ENCODE results near the gene PGBD5. TPM values are rescaled to one million over a fixed set of nuclear protein-coding genes. Genes with fewer than 3 reads are reported as not detected.
A peak's percentile ranks its signal among the peaks of the same experiment; 100 is the strongest.

PGBD5 gene
- total and polyA plus RNA-seq, 9 of the 15 experiments (the other 6 are each of a cell fraction or from before 2014, with no cell fraction given), result under 0.01 to 0.40 (median 0.10) TPM; not detected in 3

DNA sequence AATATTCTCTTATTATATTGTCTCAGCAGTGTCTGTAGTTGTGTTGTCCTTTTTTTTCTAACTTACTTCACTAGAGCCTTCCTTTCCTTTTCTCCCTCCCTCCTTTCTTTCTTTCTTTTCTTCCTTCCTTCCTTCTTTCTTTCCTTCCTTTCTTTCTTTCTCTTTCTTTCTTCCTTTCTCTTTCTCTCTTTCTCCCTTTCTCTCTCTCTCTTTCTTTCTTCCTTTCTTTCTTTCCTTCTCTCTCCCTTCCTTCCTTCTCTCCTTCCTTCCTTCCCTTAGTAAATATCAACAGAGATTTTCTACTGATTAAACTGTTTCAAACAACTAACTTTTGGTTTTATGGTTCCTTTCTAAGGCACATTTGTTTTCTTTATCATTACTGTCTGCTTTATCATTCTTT, 43.1 kb upstream of the PGBD5 start:
- no peak overlapping the region for H3K27ac ChIP-seq (ENCODE audit: extremely low read depth, low read depth, low read length)
- no peak for ATAC-seq
- no peak overlapping the region for H3K4me2 ChIP-seq (ENCODE audit: insufficient read depth, low read length)
- H3K9me1 ChIP-seq (ENCODE audit: control insufficient read depth, insufficient read depth, low read length), result no peaks in the 10 kb centered on the region
- no peak for DNase-seq (ENCODE audit: extremely low read depth in 1 of 4, low spot score in 3 of 4)
- ChIA-PET POLR2A (no interaction called here), CTCF (ENCODE audit: low intra/inter-chr PET ratio) (no interaction called here)
- peak; percentile 91 for TF ChIP-seq ZNF512 (tag; IDR thresholded peaks at IDR 0.05)
- no peak for TF ChIP-seq SUPT5H (IDR thresholded peaks at IDR 0.05)
- TF ChIP-seq, protein P1, sequence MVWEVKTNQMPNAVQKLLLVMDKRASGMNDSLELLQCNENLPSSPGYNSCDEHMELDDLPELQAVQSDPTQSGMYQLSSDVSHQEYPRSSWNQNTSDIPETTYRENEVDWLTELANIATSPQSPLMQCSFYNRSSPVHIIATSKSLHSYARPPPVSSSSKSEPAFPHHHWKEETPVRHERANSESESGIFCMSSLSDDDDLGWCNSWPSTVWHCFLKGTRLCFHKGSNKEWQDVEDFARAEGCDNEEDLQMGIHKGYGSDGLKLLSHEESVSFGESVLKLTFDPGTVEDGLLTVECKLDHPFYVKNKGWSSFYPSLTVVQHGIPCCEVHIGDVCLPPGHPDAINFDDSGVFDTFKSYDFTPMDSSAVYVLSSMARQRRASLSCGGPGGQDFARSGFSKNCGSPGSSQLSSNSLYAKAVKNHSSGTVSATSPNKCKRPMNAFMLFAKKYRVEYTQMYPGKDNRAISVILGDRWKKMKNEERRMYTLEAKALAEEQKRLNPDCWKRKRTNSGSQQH (CRISPR knock-in tag; IDR thresholded peaks at IDR 0.05), result 0 out of 2 replicates have a peak, but pooled peaks have one; percentile 19
- TF ChIP-seq THRB (CRISPR knock-in tag; conservative IDR thresholded peaks at IDR 0.05), result 0 out of 2 replicates have a peak, but pooled peaks have one; percentile 53
- TF ChIP-seq ELF2 (CRISPR knock-in tag; IDR thresholded peaks at IDR 0.05), result no peak
- peak; percentile 68; the same call in 1 of the 2 replicates for TF ChIP-seq OTX1 (CRISPR knock-in tag; IDR thresholded peaks at IDR 0.05)
- intact Hi-C loops (cut with micrococcal nuclease), result no loop called here
- no TSS peak for BruUV-seq (replicated peaks)
- H3K9ac ChIP-seq (ENCODE audit: insufficient read depth in 1 of 2, low read depth in 2 of 2, low read length in 2 of 2), result no peak overlapping the region
- H3K36me3 ChIP-seq (ENCODE audit: control insufficient read depth, insufficient read depth, low read length), result no peaks in the 10 kb centered on the region
- in situ Hi-C loops (cut with MboI), result no loop called here
- H3K79me2 ChIP-seq (ENCODE audit: control insufficient read depth, insufficient read depth, low read length), result no peaks in the 10 kb centered on the region
- H3K9me3 ChIP-seq (replicated peaks; ENCODE audit: control insufficient read depth, insufficient read depth, low read depth, low read length), result no peaks in the 10 kb centered on the region
- no peaks in the 10 kb centered on the region for H3K4me1 ChIP-seq (replicated peaks in 1 of 2; ENCODE audit: control insufficient read depth in 2 of 2, insufficient read depth in 2 of 2, low read length in 2 of 2)
- no peak for FAIRE-seq
- no peak overlapping the region for H2AFZ ChIP-seq (ENCODE audit: low read depth, low read length)
- no peak overlapping the region for H3K4me3 ChIP-seq
- no peaks in the 10 kb centered on the region for H3K27me3 ChIP-seq (ENCODE audit: control insufficient read depth in 2 of 2, insufficient read depth in 2 of 2, low read length in 2 of 2)
- no peaks in the 10 kb centered on the region for H4K20me1 ChIP-seq (replicated peaks; ENCODE audit: control insufficient read depth, insufficient read depth, low read length)

Data from K562 (cell line).